Measurements from ENCODE around the gene RER1. TPM values are rescaled to one million over a fixed set of nuclear protein-coding genes. Genes with fewer than 3 reads are reported as not detected.
"Not testable (repeated sequence)": the region's sequence is repeated elsewhere in the genome, so short reads cannot be mapped to it uniquely, and the experiment has no call there.

Gene RER1
- total RNA-seq, 1 donor from 2014 or later, result 61.3 TPM

GRCh38 chr1:2435746-2436355, 44.2 kb downstream of the RER1 start:
- H3K36me3 ChIP-seq, result no peaks in the 10 kb centered on the region
- peaks cover 4% of the 10 kb centered on the region for H3K27me3 ChIP-seq
- H3K9me3 ChIP-seq, result no peaks in the 10 kb centered on the region
- no peak overlapping the region for H3K27ac ChIP-seq
- TF ChIP-seq, protein P1, sequence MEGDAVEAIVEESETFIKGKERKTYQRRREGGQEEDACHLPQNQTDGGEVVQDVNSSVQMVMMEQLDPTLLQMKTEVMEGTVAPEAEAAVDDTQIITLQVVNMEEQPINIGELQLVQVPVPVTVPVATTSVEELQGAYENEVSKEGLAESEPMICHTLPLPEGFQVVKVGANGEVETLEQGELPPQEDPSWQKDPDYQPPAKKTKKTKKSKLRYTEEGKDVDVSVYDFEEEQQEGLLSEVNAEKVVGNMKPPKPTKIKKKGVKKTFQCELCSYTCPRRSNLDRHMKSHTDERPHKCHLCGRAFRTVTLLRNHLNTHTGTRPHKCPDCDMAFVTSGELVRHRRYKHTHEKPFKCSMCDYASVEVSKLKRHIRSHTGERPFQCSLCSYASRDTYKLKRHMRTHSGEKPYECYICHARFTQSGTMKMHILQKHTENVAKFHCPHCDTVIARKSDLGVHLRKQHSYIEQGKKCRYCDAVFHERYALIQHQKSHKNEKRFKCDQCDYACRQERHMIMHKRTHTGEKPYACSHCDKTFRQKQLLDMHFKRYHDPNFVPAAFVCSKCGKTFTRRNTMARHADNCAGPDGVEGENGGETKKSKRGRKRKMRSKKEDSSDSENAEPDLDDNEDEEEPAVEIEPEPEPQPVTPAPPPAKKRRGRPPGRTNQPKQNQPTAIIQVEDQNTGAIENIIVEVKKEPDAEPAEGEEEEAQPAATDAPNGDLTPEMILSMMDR (IDR thresholded peaks at IDR 0.05), result no peak
- H3K4me3 ChIP-seq, result no peak overlapping the region
- no peaks in the 10 kb centered on the region for H3K4me1 ChIP-seq
- intact Hi-C loops (cut with DNase I), result no loop called here
- no peak for DNase-seq (ENCODE audit: low spot score in 2 of 2)

DNA sequence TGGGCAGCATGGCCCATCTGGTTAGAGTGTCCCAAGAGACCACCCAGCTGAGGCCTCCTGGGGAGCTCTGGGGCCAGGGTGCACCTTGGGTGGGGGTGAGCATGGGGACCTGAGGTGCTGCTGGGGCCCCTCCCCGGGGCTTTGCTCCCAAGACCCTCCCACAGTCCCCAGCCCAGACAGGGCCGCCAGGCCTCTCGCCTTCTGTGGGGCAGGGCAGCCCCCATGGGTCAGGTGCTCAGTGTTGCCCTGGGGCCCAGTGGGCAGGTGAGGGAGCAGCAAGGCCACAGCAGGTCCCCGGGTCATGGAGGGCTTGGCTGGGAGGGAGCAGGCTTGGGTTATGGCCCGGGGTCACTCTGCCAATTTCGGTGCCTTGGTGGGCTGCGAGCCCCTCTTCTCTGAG, 45.2 kb downstream of the RER1 start:
- Histone ChIP-seq H3K4me1 (no peaks in the 10 kb centered on the region), H3K4me3 (no peak overlapping the region), H3K36me3 (no peaks in the 10 kb centered on the region), H3K27ac (no peak overlapping the region), H3K9me3 (no peaks in the 10 kb centered on the region), H3K27me3 (peaks cover 4% of the 10 kb centered on the region)
- intact Hi-C loops (cut with DNase I), result no loop called here
- TF ChIP-seq, protein P1 (IDR thresholded peaks at IDR 0.05), result no peak
- DNase-seq (ENCODE audit: low spot score in 2 of 2), result no peak

DNA sequence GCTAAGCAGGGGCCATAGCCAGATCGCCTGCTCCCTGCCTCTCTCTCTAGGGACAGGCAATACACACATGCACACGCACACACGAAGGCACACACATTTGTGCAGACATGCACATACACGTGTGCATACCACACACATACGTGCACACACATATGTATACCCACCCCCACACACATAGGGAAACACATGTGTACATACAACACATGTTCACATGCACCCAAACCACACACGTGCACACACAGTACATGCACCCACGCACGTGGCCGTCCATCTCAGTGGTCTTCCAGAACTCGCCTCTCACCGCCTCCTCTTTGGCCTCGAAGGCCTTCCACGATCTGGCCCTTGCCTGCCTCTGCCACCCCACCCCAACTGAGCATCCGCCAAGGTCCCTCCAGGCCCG, 46.0 kb downstream of the RER1 start:
- H3K9me3 ChIP-seq, result no peaks in the 10 kb centered on the region

GRCh38 chr1:2438038-2438437, 46.4 kb downstream of the RER1 start:
- H3K4me1 ChIP-seq, result no peaks in the 10 kb centered on the region
- peaks cover 8% of the 10 kb centered on the region for H3K27me3 ChIP-seq
- H3K4me3 ChIP-seq, result no peak overlapping the region
- H3K36me3 ChIP-seq, result no peaks in the 10 kb centered on the region
- TF ChIP-seq, protein P1 (IDR thresholded peaks at IDR 0.05), result no peak
- intact Hi-C loops (cut with DNase I), result no loop called here
- no peaks in the 10 kb centered on the region for H3K9me3 ChIP-seq
- DNase-seq (ENCODE audit: low spot score in 2 of 2), result no peak
- no peak overlapping the region for H3K27ac ChIP-seq

More for the DNA sequence above, 46.0 kb downstream of the RER1 start:
- H3K27me3 ChIP-seq, result peaks cover 4% of the 10 kb centered on the region
- intact Hi-C loops (cut with DNase I), result no loop called here
- no peak overlapping the region for H3K4me3 ChIP-seq
- H3K27ac ChIP-seq, result no peak overlapping the region
- H3K4me1 ChIP-seq, result no peaks in the 10 kb centered on the region
- no peaks in the 10 kb centered on the region for H3K36me3 ChIP-seq
- TF ChIP-seq, protein P1 (IDR thresholded peaks at IDR 0.05), result no peak
- DNase-seq (ENCODE audit: low spot score in 2 of 2), result no peak

DNA sequence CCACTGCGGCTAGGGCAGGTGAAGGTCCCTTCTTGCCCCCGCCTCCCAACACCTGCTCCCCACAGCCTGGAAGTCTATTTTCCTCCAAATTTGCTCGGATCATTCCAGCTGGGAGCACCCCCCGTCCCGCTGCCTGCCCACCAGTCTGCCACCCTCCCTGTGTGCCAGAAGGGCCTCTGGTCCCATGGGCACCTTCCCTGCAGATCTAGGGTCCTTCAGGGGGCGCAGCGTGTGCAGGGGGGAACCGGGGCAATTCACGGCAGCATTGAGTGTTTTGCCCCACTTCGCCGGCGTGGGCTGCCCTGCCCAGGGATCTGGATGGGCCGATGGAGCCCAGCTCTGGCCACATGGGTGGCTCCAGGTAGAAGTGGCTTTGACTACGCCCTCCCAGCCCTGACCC, 47.0 kb downstream of the RER1 start:
- no peaks in the 10 kb centered on the region for H3K4me1 ChIP-seq
- H3K27me3 ChIP-seq, result peaks cover 12% of the 10 kb centered on the region
- H3K27ac ChIP-seq, result no peak overlapping the region
- H3K9me3 ChIP-seq, result no peaks in the 10 kb centered on the region
- TF ChIP-seq, protein P1 (IDR thresholded peaks at IDR 0.05), result no peak
- H3K4me3 ChIP-seq, result no peak overlapping the region
- intact Hi-C loops (cut with DNase I), result no loop called here
- DNase-seq (ENCODE audit: low spot score in 2 of 2), result no peak
- H3K36me3 ChIP-seq, result no peaks in the 10 kb centered on the region

GRCh38 chr1:2439369-2439768, 47.7 kb downstream of the RER1 start:
- DNase-seq (ENCODE audit: low spot score in 2 of 2), result no peak
- H3K36me3 ChIP-seq, result no peaks in the 10 kb centered on the region
- intact Hi-C loops (cut with DNase I), result no loop called here
- H3K4me3 ChIP-seq, result no peak overlapping the region
- TF ChIP-seq, protein P1 (IDR thresholded peaks at IDR 0.05), result no peak
- H3K27ac ChIP-seq, result no peak overlapping the region
- H3K27me3 ChIP-seq, result peaks cover 12% of the 10 kb centered on the region
- H3K9me3 ChIP-seq, result no peaks in the 10 kb centered on the region
- no peaks in the 10 kb centered on the region for H3K4me1 ChIP-seq

GRCh38 chr1:2440346-2440745, 48.7 kb downstream of the RER1 start:
- H3K9me3 ChIP-seq; H3K4me1 ChIP-seq; intact Hi-C loops (cut with DNase I); H3K4me3 ChIP-seq; H3K27ac ChIP-seq; H3K36me3 ChIP-seq: not testable (repeated sequence)
- DNase-seq (ENCODE audit: low spot score in 2 of 2), result peak in 1 of 2 donors; percentile 70
- H3K27me3 ChIP-seq, result peaks cover 12% of the 10 kb centered on the region
